GM12878 (cell line): ENCODE data around the gene FOXP4. TPM values are rescaled to one million over a fixed set of nuclear protein-coding genes. Genes with fewer than 3 reads are reported as not detected.

Experiments
- ATAC-seq: fragments of 200-7000 bp; cut with Tn5 transposase; 3 replicates; pipeline ENCODE4 v1.9.1; 2020; ENCODE audit warnings: mild to moderate bottlenecking, moderate library complexity
- BruUV-seq: library from RNA; stranded (reverse); fragments of 400-500 nt; replicated peaks from 2 replicates; lab custom pipeline; 2021; lab: Mats Ljungman, UMichigan
- CTCF ChIA-PET: fragments of 300-600 bp; sonication (Branson Sonifier 250); formaldehyde crosslinking; extraction: SDS; loops from one replicate; lab custom pipeline; 2021; ENCODE audit warnings: inconsistent platforms; lab: Yijun Ruan, JAX
- POLR2A ChIA-PET: fragments of 350-600 bp; formaldehyde crosslinking; extraction: SDS; loops from one replicate; lab custom pipeline; 2021; ENCODE audit warnings: inconsistent platforms; lab: Charles Lee
- RAD21 ChIA-PET: fragments of 300-600 bp; sonication (Branson Sonifier 250); formaldehyde crosslinking; loops from one replicate; lab custom pipeline; 2023; ENCODE audit warnings: antibody characterized with exemption; ENCODE audit not compliant: unreplicated experiment; lab: Charles Lee
- SMC1A ChIA-PET: fragments of 300-600 bp; sonication (Branson Sonifier 250); formaldehyde crosslinking; loops from one replicate; lab custom pipeline; 2023; ENCODE audit not compliant: unreplicated experiment, uncharacterized antibody; lab: Charles Lee
- DNase-seq: peaks from one replicate; pipeline ENCODE4 v3.0.0-alpha.2; 2011; ENCODE audit warnings: low read depth, low spot score
- FAIRE-seq: peaks from 3 replicates; lab custom pipeline; 2011; peaks lifted over from hg19 to GRCh38; lab: Jason Lieb, UNC
- H2AFZ ChIP-seq: 2 replicates; pipeline ENCODE4 v1.6.0; 2011; ENCODE audit warnings: low read depth, low read length, control low read depth; ENCODE audit not compliant: control insufficient read depth
- H3K27ac ChIP-seq: 2 replicates; pipeline ENCODE4 v1.5.1; 2011; ENCODE audit warnings: control low read depth; ENCODE audit not compliant: control insufficient read depth, insufficient read depth
- H3K27me3 ChIP-seq, 2 experiments: replicated peaks in 1 of 2; 2 replicates each; pipeline versions ENCODE4 v1.6.0 to v1.6.1; 2011; ENCODE audit warnings: low read length in 1 of 2; ENCODE audit not compliant: control insufficient read depth in 2 of 2, insufficient read depth in 2 of 2
- H3K36me3 ChIP-seq, 2 experiments: 2 replicates each; pipeline ENCODE4 v1.5.1; 2011; ENCODE audit warnings: low read length in 1 of 2; ENCODE audit not compliant: control insufficient read depth in 2 of 2, insufficient read depth in 2 of 2
- H3K4me1 ChIP-seq: 2 replicates; pipeline ENCODE4 v1.6.1; 2011; ENCODE audit warnings: mild to moderate bottlenecking, low read length, moderate library complexity, mixed read lengths; ENCODE audit not compliant: control insufficient read depth, insufficient read depth
- H3K4me2 ChIP-seq: 2 replicates; pipeline ENCODE4 v1.6.0; 2011; ENCODE audit warnings: control low read depth; ENCODE audit not compliant: control insufficient read depth, insufficient read depth
- H3K4me3 ChIP-seq: fragments of 200-600 bp; sonication (generic); 2 replicates; pipeline ENCODE4 v1.5.1; 2016
- H3K79me2 ChIP-seq: 2 replicates; pipeline ENCODE4 v1.6.0; 2011; ENCODE audit warnings: low read length; ENCODE audit not compliant: control insufficient read depth, insufficient read depth
- H3K9ac ChIP-seq: 2 replicates; pipeline ENCODE4 v1.8.0; 2011; ENCODE audit warnings: low read length, control low read depth, mixed read lengths; ENCODE audit not compliant: control insufficient read depth, insufficient read depth
- H3K9me3 ChIP-seq: replicated peaks from 3 replicates; pipeline ENCODE4 v1.5.1; 2011; ENCODE audit warnings: mild to moderate bottlenecking, low read length; ENCODE audit not compliant: control insufficient read depth, insufficient read depth
- H4K20me1 ChIP-seq: 2 replicates; pipeline ENCODE4 v1.6.0; 2011; ENCODE audit not compliant: control insufficient read depth, insufficient read depth
- BCL11A ChIP-seq: IDR thresholded peaks from 2 replicates; pipeline ENCODE4 v1.6.1; 2011; ENCODE audit warnings: low read depth, low read length
- CBX3 ChIP-seq: fragments of 200-600 bp; sonication (generic); IDR thresholded peaks from 2 replicates; pipeline ENCODE4 v1.6.1; 2016; ENCODE audit warnings: low read depth, borderline replicate concordance
- E2F4 ChIP-seq: IDR thresholded peaks from 2 replicates; pipeline ENCODE4 v1.6.1; 2012; ENCODE audit warnings: low read depth, low read length, improper control_type of control experiment
- E4F1 ChIP-seq: fragments of 450-650 bp; IDR thresholded peaks from 2 replicates; pipeline ENCODE4 v1.6.1; 2018; ENCODE audit warnings: borderline replicate concordance, mild to moderate bottlenecking; ENCODE audit not compliant: partially characterized antibody
- IRF5 ChIP-seq: fragments of 450-650 bp; IDR thresholded peaks from 2 replicates; pipeline ENCODE4 v1.6.1; 2017; ENCODE audit warnings: borderline replicate concordance
- POLR2AphosphoS5 ChIP-seq: IDR thresholded peaks from 2 replicates; pipeline ENCODE4 v1.6.1; 2011; ENCODE audit warnings: mild to moderate bottlenecking, low read length, inconsistent platforms
- PRDM15 ChIP-seq: fragments of 450-650 bp; formaldehyde crosslinking; IDR thresholded peaks from 2 replicates; pipeline ENCODE4 v1.4.0; 2020; ENCODE audit warnings: mild to moderate bottlenecking, moderate library complexity
- RELA ChIP-seq: fragments of 450-650 bp; IDR thresholded peaks from 2 replicates; pipeline ENCODE4 v1.8.0; 2014; ENCODE audit warnings: borderline replicate concordance; ENCODE audit not compliant: partially characterized antibody
- RFX5 ChIP-seq: IDR thresholded peaks from 2 replicates; pipeline ENCODE4 v1.6.1; 2011; ENCODE audit warnings: low read depth, low read length, improper control_type of control experiment
- SP1 ChIP-seq: IDR thresholded peaks from one replicate; pipeline ENCODE4 v1.6.1; 2011; ENCODE audit warnings: low read depth, low read length
- STAT3 ChIP-seq: IDR thresholded peaks from 2 replicates; pipeline ENCODE4 v1.6.1; 2011; ENCODE audit warnings: low read depth, low read length, improper control_type of control experiment
- WGBS: methylation state at CpG from one replicate; pipeline ENCODE4 v1.1.6; 2016; ENCODE audit warnings: low lambda C conversion rate; ENCODE audit not compliant: insufficient replicate concordance, insufficient coverage; ENCODE audit errors: missing lambda C conversion rate; 5-methylcytosine and 5-hydroxymethylcytosine counted together
- in situ Hi-C: fragments of 300-500 bp; cut with MboI; formaldehyde crosslinking; loops from 9 replicates; pipeline ENCODE4 v1.14.3; 2018; ENCODE audit warnings: mixed read lengths
- intact Hi-C: fragments of 100-400 bp; cut with micrococcal nuclease; formaldehyde crosslinking; loops from one replicate; pipeline ENCODE4 v1.14.2; 2022; ENCODE audit not compliant: unreplicated experiment
- polyA plus RNA-seq, 11 experiments: library from polyadenylated mRNA; depleted of rRNA in 4 of 11; unstranded in 6 of 11; stranded (reverse) in 5 of 11; fragments of >200 nt; fragmentation: Nextera tagmentation in 4 of 11; fragmentation: Illumina TruSeq in 1 of 11; extraction: Ambion mirVana in 4 of 11; extraction: Trizol in 1 of 11; gene quantifications; 1 replicate in 1 of 11; 2 replicates in 10 of 11; pipeline versions ENCODE4 v1.2.1 to v1.2.3, GENCODE V29; 2011 to 2016; ENCODE audit warnings: inconsistent platforms in 2 of 11, missing spikeins in 2 of 11, low read depth in 1 of 11
- total RNA-seq, 4 experiments: library from RNA; depleted of rRNA in 3 of 4; stranded (reverse); fragments of >200 nt in 3 of 4; fragmentation: Illumina TruSeq in 1 of 4; extraction: Trizol in 1 of 4; gene quantifications; 2 replicates each; pipeline versions ENCODE4 v1.2.1 to v1.2.3, GENCODE V29; 2013 to 2021
- TF ChIP-seq, protein P1 (sequence below): IDR thresholded peaks from 2 replicates; pipeline ENCODE4 v1.6.1; 2012; ENCODE audit warnings: low read length, inconsistent platforms

FOXP4 gene
- total and polyA plus RNA-seq, 10 of the 15 experiments (the other 5 are each of a cell fraction or from before 2014, with no cell fraction given) = 0.31 to 46.1 (median 2.3) TPM

GRCh38 chr6:41529049-41529448 is 17.1 kb upstream of the FOXP4 start:
- BruUV-seq = no TSS peak
- CTCF ChIA-PET = interaction anchor here (0.7 to 1.1 kb wide), 4 partner anchors 25 to 257 kb away, joined by 3 to 5 read pairs (median 3); no protein-coding TSS in a partner anchor
- Histone ChIP-seq H3K4me2 (no peak overlapping the region), H3K79me2 (no peaks in the 10 kb centered on the region), H3K36me3 (no peaks in the 10 kb centered on the region), H3K27me3 (0 out of 4 replicates have a peak, but pooled peaks cover 0 to 2% of the 10 kb centered on the region in 2 experiments), H3K9me3 (no peaks in the 10 kb centered on the region), H3K4me3 (no peak overlapping the region), H4K20me1 (no peaks in the 10 kb centered on the region), H3K27ac (no peak overlapping the region), H3K9ac (no peak overlapping the region), H3K4me1 (peaks cover 29% of the 10 kb centered on the region), H2AFZ (no peak overlapping the region)
- no peak for ATAC-seq
- POLR2A ChIA-PET = interaction anchor here (0.6 to 2.0 kb wide), 6 partner anchors 11 to 24 kb away, joined by 3 to 13 read pairs (median 4); no protein-coding TSS in a partner anchor
- no peak for FAIRE-seq
- WGBS = 97% methylated on average over 5 of the region's 5 CpGs
- in situ Hi-C loops (no loop called here), intact Hi-C loops (no loop called here)
- SMC1A ChIA-PET = interaction anchor here (1.5 to 3.1 kb wide), 7 partner anchors 9 to 67 kb away, joined by 4 to 11 read pairs (median 6); no protein-coding TSS in a partner anchor
- DNase-seq = no peak
- RAD21 ChIA-PET = interaction anchor here (0.6 to 2.7 kb wide), 3 partner anchors 24 to 104 kb away, joined by 3 to 10 read pairs (median 3); no protein-coding TSS in a partner anchor
- TF ChIP-seq, protein P1, sequence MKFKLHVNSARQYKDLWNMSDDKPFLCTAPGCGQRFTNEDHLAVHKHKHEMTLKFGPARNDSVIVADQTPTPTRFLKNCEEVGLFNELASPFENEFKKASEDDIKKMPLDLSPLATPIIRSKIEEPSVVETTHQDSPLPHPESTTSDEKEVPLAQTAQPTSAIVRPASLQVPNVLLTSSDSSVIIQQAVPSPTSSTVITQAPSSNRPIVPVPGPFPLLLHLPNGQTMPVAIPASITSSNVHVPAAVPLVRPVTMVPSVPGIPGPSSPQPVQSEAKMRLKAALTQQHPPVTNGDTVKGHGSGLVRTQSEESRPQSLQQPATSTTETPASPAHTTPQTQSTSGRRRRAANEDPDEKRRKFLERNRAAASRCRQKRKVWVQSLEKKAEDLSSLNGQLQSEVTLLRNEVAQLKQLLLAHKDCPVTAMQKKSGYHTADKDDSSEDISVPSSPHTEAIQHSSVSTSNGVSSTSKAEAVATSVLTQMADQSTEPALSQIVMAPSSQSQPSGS = no peak
- TF ChIP-seq RFX5 (no peak), E4F1 (no peak), E2F4 (no peak), SP1 (no peak), RELA (no peak), IRF5 (no peak), STAT3 (no peak), POLR2AphosphoS5 (no peak), CBX3 (no peak), BCL11A (no peak), PRDM15 (CRISPR knock-in tag) (no peak)
